ENCODE results near the gene ACRV1.
"Not testable (repeated sequence)": the region's sequence is repeated elsewhere in the genome, so short reads cannot be mapped to it uniquely, and the experiment has no call there.

Gene ACRV1, protein sequence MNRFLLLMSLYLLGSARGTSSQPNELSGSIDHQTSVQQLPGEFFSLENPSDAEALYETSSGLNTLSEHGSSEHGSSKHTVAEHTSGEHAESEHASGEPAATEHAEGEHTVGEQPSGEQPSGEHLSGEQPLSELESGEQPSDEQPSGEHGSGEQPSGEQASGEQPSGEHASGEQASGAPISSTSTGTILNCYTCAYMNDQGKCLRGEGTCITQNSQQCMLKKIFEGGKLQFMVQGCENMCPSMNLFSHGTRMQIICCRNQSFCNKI

DNA sequence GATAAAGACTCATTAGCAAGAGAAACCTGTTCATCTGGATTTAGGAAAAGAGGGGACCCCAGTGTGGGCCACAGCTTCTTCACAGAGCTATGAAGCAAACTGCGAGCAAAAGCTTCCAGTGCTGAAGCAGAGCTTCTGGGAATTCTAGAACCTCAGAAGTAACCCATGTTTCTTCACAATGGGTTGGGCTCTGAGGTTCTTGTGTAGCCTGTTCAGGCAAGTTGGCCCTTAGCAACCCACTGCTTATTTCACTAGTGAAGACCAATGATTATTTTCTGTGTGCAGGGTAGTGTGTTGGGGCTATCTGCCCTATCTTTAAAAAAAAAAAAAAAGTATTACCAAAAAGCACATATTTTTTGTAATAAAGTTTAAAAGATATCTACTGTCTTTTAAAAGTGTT is at the start of gene ACRV1:
Gene ACRV1 (minus strand): TSS at position 101 of the 400 bp plus-strand sequence. CDS start 67 bp downstream, at position 34.
- no peak for DNase-seq

DNA sequence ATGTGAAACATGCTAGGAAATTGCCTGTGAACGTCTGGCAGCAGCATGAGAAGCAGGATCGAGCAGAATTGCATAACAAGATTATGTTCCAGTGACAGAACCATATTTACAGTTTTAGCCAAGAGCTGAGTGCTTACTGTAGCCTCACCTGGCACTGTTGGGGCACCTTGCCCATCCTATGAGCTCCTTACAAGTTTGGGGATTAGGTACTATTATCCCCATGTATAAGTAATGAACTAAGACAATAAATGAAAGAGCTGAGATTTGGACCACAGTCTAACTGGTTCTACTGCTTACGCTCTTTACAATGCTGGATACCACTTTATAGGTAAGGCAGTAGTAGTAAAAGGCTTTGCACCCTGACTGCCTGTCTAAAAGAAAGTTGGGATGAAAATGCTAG is 48.3 kb upstream of the ACRV1 start:
- no peak for DNase-seq

DNA sequence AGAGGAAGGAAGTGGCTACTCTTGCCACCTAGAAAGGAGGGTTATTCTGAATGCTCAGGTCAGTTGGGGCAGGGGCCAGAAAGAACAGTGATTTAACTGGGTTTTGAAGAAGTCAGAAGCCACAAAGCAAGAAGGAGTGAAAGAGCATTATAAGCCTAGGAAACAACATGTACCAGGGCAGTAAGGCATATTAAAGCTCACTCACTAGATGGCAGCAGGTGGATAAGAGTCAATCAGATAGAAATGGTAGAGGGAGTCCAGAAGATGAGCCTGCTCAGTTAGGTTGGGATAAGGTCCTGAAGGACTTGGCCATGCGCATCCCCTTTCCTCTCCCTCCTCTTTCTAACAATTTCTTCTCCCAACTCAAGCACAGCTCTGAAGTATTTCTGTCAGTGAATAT is 43.5 kb upstream of the ACRV1 start:
- peak; percentile 58 for DNase-seq

DNA sequence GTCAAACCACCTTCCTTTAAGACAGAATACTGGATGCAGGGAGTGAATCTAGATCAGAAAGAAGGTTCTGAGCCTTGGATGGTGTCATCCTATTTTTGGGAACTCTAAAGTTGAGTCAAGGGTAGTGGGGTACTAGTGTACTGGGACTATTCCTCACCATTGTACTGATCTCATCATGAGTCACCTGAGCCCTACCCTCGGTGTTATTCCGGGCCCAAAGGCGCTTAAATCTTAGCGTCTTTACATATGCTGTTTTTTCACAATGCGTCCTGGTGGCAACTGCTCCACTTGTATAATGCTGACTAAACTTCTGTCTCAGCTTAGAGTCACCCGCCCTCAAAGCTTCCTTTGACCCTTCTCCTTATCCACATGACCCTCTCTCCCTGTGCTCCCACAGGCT is 40.1 kb upstream of the ACRV1 start:
- no peak for DNase-seq

DNA sequence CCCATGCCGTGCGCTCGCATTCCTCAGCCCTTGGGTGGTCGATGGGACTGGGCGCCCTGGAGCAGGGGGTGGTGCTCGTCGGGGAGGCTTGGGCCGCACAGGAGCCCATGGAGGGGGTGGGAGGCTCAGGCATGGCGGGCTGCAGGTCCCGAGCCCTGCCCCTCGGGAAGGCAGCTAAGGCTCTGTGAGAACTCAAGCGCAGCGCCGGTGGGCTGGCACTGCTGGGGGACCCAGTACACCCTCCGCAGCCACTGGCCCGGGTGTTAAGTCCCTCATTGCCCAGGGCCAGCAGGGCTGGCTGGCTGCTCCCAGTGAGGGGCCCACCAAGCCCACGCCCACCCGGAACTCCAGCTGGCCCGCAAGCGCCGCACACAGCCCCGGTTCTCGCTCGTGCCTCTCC is 24.0 kb upstream of the ACRV1 start:
- not testable (repeated sequence) for DNase-seq

DNA sequence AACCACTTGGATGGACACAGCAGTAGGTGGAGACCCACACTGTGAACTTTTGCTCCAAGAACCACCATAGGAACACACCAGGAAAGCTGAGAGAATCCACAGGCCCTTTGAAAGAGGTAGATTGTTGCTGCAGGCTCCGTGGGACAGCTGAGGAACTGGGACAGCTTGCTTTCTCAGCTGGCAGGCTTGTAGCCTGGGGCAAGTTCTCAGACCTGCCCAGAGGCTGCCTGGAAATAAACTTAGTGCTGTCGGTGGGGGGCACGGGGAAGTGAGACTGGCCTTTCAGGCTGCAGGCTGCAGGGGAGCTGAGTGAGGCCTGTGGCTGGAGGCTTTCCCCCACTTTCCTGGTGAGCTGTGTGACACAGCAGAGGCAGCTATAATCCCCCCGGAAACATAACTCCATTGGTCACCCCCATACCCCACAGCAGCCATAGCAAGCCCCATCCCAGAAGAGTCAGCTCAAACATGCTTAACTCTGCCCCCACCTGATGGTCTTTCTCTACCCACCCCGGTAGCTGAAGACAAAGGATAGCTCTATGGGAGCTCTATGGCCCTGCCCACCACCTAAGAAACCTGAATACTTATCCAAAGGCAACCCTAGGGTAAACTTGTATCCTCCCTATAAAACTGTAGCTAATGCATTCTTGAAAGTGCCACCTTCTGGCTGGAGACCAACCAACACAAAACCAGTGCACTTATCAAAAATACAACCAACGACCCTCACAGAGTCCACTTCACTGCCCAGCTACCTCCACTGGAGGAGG is 21.4 kb upstream of the ACRV1 start:
- DNase-seq, result no peak

DNA sequence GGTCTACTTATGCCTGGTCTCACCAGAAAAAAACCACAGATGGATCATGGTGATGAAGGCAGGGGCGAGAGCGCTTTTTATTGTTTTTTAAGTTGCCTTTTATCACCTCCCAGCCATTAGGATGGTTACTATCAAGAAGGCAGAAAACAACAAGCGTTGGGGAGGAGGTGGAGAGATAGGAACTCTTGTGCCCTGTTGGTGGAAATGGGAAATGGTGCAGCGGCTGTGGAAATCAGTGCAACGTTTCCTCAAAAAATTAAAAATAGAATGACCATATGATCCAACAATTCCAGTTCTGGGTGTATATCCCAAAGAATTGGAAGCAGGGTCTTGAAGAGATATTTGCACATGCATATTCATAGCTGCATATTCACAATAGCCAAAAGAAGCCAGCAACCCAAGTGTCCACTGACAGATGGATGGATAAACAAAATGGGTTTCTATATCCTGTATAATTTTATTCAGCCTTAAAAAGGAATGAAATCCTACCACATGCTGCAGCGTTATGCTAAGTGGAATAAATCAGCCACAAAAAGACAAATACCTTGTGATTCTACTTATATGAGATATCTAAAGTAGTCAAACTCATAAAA is 20.5 kb upstream of the ACRV1 start:
- no peak for DNase-seq

DNA sequence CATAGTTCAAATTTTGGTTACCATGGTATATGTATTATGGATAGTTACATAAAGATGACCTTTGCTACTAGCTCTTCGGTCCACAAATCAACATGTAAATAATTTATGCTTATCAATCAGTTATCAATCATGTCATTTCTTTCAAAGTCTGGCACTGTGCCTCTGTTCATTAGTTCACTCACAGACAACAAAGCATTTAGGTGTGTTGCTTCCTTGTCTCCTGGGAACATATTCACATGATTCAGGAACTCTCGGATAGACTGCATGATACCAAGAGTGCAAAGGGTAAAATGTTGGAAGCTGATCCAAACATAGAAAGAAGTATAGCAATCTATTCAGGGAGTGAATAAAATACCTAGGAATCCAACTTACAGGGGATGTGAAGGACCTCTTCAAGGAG is 14.3 kb upstream of the ACRV1 start:
- no peak for DNase-seq

DNA sequence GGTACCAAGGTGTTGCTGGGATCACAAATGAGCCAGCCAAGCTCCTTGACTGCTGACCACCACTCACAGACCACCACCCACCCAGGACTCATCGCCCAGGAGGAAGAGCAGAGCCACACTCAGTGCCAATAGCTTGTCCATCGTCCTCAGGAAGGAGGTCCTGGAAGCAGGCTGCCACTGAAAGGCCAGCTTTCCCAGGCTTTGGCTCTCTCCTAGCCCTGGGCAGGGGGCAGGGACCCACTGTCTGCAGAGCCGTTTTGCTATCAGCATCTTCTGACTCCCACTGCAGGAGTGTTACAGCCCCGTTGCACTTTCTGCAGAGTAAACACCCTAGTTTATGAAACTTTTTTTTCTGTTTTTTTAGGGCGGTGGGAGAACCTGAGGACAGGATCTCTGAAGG is 12.2 kb upstream of the ACRV1 start:
- DNase-seq, result no peak

DNA sequence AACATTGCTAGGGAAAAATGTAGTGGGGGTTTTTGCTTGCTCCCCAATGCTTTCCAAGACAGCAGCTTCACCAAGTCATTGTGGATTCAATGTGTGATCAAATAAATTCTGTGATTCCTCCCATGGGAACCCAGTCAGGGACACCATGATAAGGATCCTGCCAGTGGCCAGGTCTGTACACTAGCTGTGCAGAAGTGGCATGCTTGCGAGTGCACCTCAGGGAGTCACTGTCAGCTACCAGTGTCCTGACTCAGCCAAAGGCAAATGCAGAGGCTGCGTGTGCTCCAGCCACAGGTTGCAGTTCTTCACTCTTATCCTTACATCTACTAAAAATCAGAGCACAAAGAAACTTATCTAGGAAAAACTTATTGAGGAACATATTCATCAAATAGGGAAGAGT is 9.4 kb upstream of the ACRV1 start:
- no peak for DNase-seq

DNA sequence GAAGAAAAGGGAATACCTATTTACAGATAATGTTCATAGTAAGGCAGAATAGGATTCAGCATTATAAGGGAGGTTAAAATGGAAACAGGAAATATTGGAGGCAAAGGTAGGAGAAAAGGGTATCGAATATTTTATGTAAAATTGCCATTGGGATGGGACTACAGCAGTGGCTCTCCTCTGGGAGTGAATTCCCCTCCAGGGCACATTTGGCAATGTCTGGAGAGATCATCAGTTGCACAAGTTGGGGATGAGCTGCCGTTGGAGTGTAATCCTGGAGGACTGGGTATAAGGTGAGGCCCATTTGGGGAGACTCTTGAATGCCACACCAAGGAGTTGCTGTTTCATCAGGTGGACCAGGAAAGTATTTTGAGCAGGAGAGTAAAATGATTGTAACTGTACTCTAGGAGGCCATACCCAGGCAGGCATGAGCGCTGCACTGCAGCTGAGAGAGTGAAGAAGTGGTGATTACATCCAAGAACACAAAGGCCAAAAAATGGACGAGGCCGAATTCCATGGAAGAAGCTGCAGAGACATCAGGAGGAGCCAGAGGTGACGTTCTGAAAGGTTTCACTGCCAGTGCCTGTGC is 8.7 kb upstream of the ACRV1 start:
- no peak for DNase-seq

DNA sequence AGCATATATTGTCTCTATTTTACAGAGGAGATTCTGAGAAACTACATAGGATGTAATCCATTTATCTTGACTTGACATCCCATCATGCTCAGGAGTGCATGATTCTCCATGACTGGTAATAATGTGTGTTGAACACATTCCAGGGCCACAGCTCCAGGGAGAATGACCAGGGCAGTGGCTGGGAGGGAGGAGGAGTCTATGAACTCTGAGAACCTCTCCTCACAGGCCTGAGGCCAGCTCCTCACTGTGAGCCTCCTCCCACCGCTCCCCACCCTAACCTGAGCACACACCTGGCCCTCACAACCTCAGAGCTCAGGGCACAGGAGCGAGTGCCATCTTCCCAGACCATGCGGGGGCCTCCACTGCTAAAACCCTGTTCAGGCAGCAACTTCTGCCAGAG is 8.0 kb upstream of the ACRV1 start:
- no peak for DNase-seq

DNA sequence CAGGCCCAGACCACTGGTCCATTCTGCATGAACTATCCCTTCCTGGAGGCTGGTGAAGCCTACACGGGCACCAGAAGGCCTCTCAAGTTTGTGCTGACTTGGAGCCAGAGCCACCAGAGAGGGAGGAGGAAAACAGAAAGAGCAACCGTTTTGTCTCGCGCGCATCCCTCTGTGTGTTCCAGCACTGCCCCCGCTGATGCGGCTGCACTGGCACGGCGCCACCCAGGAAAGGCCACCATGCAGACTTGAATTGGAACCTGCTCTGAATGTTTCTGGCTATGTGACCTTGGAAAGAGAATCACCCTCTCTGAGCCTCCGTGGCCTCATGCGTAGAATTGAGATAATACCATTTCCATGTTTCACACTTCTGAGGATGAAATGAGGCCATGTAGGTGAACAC is 7.4 kb upstream of the ACRV1 start:
- DNase-seq, result no peak

DNA sequence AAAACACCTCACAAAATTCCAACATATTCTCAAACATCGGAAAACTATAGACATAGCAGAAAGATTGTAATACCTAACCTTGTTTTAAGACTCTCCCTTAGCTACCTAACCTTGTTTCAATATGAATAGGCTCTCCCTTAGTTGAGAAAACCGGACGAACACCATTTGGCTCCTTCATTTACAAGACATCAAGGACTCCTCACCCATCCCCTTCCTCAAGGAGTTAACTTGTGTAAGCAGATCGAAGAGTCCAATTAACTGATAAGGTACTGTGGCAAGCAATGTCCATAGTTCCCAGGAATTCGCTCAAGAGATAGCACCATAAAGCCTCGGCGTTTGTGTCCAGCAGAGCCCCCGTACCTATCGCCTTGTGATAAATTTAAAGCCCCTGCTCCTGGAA is 4.6 kb upstream of the ACRV1 start:
- DNase-seq, result no peak

DNA sequence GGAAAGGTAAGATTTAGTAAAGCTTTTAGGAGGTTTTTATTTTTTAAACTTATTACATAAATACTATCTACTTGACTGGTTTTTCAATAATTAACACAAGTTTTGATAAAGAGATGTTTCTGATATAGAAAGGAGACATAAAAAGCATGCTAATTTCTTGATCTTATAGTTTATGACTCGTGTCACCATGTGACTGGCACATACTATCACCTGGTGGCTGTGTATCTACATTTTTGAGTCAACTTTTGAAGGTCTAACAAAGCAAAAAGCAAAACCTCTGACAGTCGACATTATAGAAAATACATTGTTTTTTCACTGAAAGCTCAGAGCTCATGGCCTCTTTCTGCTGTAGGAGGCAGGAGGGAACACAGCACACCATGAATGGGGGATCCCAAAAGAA is 810 bp downstream of the ACRV1 start:
- DNase-seq, result no peak

DNA sequence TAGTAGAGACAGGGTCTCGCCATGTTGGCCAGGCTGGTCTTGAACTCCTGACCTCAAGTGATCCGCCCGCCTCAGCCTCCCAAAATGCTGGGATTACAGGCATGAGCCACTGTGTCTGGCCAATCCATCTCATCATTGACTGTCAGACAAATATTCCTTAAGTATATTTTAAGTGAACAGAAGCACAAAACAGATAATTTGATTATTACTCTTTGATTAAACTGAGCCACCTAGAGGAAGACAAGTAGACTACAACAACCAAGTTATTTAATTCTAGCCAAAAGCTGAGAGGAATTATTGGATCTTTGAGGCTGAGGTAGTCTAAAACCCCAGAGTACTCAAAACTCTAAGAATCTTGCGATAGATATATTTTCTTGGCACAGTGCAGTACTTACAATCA is 1.2 kb downstream of the ACRV1 start:
- DNase-seq, result peak; percentile 27

DNA sequence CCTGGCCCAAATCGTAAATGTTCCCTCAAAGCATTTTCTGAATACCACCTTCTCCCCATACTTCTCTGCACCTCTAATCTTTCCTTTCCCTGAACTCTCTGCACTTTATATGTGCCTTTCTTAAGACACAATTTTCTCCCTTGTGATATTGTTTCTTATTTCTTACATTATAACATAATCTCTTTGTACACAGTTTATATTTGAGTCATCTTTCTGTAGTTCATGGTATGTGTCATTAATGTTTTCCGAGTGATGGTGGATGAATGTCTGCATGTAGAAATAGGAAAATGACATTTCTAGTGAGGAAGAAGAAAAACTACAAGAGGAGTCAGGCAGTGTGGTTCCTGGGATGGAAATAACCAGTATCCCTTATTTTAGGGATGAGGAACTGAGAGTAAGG is 5.5 kb downstream of the ACRV1 start:
- no peak for DNase-seq

DNA sequence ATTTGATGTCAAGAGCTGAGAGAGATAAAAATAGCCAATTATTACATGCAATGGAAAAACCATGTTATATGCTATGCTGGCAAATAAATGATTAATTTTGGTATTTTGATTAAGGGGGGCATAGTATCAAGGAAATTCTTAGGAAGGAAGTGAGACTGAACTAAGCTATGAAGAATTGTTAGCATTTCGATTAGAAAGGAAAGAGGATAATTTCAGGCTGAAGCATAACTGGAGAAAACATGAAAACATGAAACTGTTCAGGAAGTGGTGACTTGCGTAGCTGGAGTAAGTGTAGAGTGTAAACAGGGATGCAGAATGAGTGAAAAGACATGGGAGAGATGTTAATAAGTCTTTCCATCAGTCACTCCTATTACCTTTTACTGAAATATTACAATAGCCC is 6.4 kb downstream of the ACRV1 start:
- no peak for DNase-seq

DNA sequence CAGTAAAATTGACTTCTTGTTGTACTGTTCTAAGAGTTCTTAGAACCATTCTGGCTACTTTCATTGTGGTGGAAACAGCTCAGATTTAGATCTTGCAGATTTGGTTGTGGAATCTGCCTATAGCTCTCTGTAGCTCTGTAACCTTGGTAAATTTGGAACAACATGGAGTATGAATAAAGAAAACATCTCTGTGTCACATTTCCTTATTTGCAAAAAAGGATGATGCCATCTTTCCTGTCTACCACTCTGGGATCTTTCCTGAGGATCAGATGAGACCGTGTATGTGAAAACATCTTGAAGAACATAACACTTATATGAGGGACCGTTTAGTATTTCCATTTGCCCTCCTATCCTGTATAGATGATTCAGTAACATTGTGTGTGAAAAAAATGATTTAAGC is 9.1 kb downstream of the ACRV1 start:
- no peak for DNase-seq

DNA sequence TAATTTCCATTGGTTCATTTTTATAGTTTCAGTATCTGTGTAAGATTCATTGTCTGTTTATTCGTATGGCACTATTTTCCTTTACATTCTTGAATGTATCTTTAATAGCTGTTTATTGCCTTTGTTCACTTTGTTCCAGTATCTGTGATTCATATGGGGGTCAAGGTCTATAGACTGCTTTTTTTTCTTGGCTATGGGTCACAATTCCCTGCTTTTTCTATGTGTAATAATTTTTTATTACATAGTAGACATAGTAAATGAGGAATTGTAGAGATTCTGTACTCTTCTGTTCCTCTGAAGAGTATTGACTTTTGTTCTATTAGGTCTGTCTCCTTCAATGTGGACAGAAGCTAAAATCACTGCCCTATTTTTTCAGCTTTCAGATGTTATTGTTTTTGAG is 10.5 kb downstream of the ACRV1 start:
- no peak for DNase-seq

DNA sequence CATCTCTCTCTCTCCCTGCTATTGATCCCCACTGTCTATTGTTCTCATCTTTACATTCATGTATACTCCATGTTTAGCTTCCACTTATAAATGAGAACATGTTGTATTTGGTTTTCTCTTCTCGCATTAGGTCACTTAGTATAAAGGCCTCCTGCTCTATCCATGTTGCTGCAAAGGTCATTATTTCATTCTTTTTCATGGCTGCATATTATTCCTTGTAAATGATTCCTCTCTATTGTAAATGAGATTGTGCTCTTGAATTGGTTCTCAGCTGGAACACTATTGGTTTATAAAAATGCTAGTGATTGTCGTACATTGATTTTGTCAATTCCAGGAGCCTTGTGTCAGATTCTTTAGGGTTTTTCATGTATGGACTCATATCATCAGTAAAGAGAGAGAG is 13.5 kb downstream of the ACRV1 start:
- no peak for DNase-seq

DNA sequence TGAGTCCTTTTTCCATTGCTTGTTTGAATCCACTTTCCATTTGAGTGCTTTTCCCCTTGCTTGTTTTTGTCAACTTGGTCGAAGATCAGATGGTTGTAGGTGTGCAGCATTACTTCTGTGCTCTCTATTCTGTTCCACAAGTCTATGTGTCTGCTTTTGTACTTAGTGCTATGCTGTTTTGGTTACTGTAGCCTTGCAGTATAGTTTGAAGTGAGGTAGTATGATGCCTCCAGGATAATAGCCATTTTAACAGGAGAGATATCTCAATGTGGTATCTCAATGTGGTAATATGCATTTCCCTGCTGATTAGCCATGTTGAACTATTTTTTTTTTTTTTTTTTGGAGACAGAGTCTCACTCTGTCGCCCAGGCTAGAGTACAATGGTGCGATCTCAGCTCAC is 16.7 kb downstream of the ACRV1 start:
- no peak for DNase-seq

DNA sequence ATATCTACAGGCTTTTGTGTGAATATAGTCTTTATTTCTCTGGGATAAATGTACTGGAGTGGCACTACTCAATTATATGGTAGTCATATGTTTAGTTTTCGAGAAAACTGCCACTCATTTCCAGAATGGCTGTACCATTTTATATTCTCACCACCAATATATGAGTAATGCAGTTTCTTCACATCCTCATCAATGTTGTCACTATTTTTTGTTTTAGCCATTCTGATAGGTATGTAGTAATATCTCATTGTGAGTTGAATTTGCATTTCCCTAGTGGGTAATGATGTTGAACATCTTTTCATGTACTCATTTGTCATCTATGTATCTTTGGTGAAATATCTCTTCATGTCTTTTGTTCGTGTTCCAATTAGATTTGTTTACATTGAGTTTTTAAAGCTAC is 18.0 kb downstream of the ACRV1 start:
- DNase-seq, result no peak
